PC-9 (cell line): ENCODE measurements around the gene PTPRCAP. TPM values are rescaled to one million over a fixed set of nuclear protein-coding genes. Genes with fewer than 3 reads are reported as not detected.

Experiments used
- BruUV-seq: library from RNA; stranded (reverse); fragments of 400-500 nt; replicated peaks from 2 replicates; lab custom pipeline; 2021; lab: Mats Ljungman, UMichigan
- CTCF ChIA-PET: fragments of 300-600 bp; sonication (Branson Sonifier 250); formaldehyde crosslinking; loops from one replicate; lab custom pipeline; 2022; ENCODE audit warnings: antibody characterized with exemption; lab: Charles Lee
- POLR2A ChIA-PET: fragments of 300-600 bp; sonication (Branson Sonifier 250); formaldehyde crosslinking; loops from one replicate; lab custom pipeline; 2022; ENCODE audit warnings: antibody characterized with exemption; ENCODE audit not compliant: unreplicated experiment; lab: Charles Lee
- DNase-seq, 2 experiments: peaks; one replicate each; pipeline versions ENCODE4 v3.0.0 to v3.0.0-alpha.2; 2015 to 2022; ENCODE audit warnings: mixed read lengths in 1 of 2
- H2AFZ ChIP-seq: fragments of 200-600 bp; sonication (generic); 2 replicates; pipeline ENCODE4 v1.8.1; 2017; ENCODE audit warnings: antibody characterized with exemption
- H3F3A ChIP-seq: fragments of 200-600 bp; sonication (generic); 2 replicates; pipeline ENCODE4 v1.8.1; 2017; ENCODE audit warnings: antibody characterized with exemption, mild to moderate bottlenecking, low read depth; ENCODE audit not compliant: insufficient read depth
- H3K27ac ChIP-seq: fragments of 200-600 bp; sonication (generic); 2 replicates; pipeline ENCODE4 v1.6.1; 2016; ENCODE audit warnings: mixed run types
- H3K27me3 ChIP-seq: fragments of 200-600 bp; sonication (generic); 2 replicates; pipeline ENCODE4 v1.6.1; 2016; ENCODE audit warnings: low read depth, mixed run types; ENCODE audit not compliant: insufficient read depth
- H3K36me3 ChIP-seq: fragments of 200-600 bp; sonication (generic); 2 replicates; pipeline ENCODE4 v1.6.1; 2016; ENCODE audit warnings: low read depth, mixed run types
- H3K4me1 ChIP-seq: fragments of 200-600 bp; sonication (generic); replicated peaks from 2 replicates; pipeline ENCODE4 v1.6.1; 2016; ENCODE audit warnings: mixed run types; ENCODE audit not compliant: insufficient read depth
- H3K4me2 ChIP-seq: fragments of 200-600 bp; sonication (generic); 2 replicates; pipeline ENCODE4 v1.6.1; 2017; ENCODE audit warnings: mixed run types
- H3K4me3 ChIP-seq: fragments of 200-600 bp; sonication (generic); 2 replicates; pipeline ENCODE4 v1.6.1; 2016; ENCODE audit warnings: mixed run types
- H3K79me2 ChIP-seq: fragments of 200-600 bp; sonication (generic); 2 replicates; pipeline ENCODE4 v1.6.1; 2017; ENCODE audit warnings: low read depth, mixed run types
- H3K9me2 ChIP-seq: fragments of 200-600 bp; sonication (generic); 2 replicates; pipeline ENCODE4 v1.8.1; 2017; ENCODE audit warnings: mild to moderate bottlenecking; ENCODE audit not compliant: insufficient read depth
- H3K9me3 ChIP-seq: fragments of 200-600 bp; sonication (generic); 2 replicates; pipeline ENCODE4 v1.8.1; 2016; ENCODE audit warnings: low read depth; ENCODE audit not compliant: insufficient read depth
- H4K20me1 ChIP-seq: fragments of 200-600 bp; sonication (generic); 2 replicates; pipeline ENCODE4 v1.8.1; 2017; ENCODE audit not compliant: insufficient read depth
- CTCF ChIP-seq: fragments of 200-600 bp; sonication (generic); conservative IDR thresholded peaks from 2 replicates; pipeline ENCODE4 v1.6.1; 2017; ENCODE audit warnings: mixed run types, antibody characterized with exemption, mild to moderate bottlenecking, moderate library complexity
- EZH2 ChIP-seq: fragments of 200-600 bp; sonication (generic); IDR thresholded peaks from 2 replicates; pipeline ENCODE4 v1.8.0; 2017; ENCODE audit warnings: antibody characterized with exemption, low read depth
- intact Hi-C: fragments of 100-400 bp; cut with micrococcal nuclease; formaldehyde crosslinking; loops from one replicate; pipeline ENCODE4 v1.10.0; 2022; ENCODE audit not compliant: unreplicated experiment
- total RNA-seq: library from RNA; stranded (reverse); gene quantifications from 2 replicates; pipeline ENCODE4 v1.2.3, GENCODE V29; 2021

PTPRCAP gene
- total RNA-seq, 1 experiment from 2014 or later: 1.3 TPM

GRCh38 chr11:67455054-67455453 is 17.6 kb upstream of the PTPRCAP start, which contains the start of gene CABP4:
CABP4 (plus strand) TSS chr11:67455354; CDS start chr11:67455424, 70 bp downstream.
- no peaks in the 10 kb centered on the region for H3K9me2 ChIP-seq
- H3F3A ChIP-seq: peaks cover 16% of the 10 kb centered on the region
- intact Hi-C loops: no loop called here
- no peaks in the 10 kb centered on the region for H3K79me2 ChIP-seq
- H3K4me2 ChIP-seq: no peak within 1 kb of the TSS
- TF ChIP-seq EZH2: no peak
- TF ChIP-seq CTCF: no peak
- H3K27me3 ChIP-seq: no peaks in the 10 kb centered on the region
- no peaks in the 10 kb centered on the region for H3K36me3 ChIP-seq
- ChIA-PET POLR2A (no interaction called here), CTCF (no interaction called here)
- no TSS peak for BruUV-seq
- H3K27ac ChIP-seq: no peak within 1 kb of the TSS
- no peaks in the 10 kb centered on the region for H3K4me1 ChIP-seq
- no peak for DNase-seq
- H4K20me1 ChIP-seq: no peaks in the 10 kb centered on the region
- H3K9me3 ChIP-seq: no peaks in the 10 kb centered on the region
- no peak within 1 kb of the TSS for H2AFZ ChIP-seq
- no peak within 1 kb of the TSS for H3K4me3 ChIP-seq

- Histone ChIP-seq H3K27ac (no peak overlapping the region), H3K79me2 (no peaks in the 10 kb centered on the region), H3K4me2 (no peak overlapping the region), H2AFZ (no peak overlapping the region), H3K4me3 (no peak overlapping the region), H3F3A (peaks cover 11% of the 10 kb centered on the region; the same call in 1 of the 2 replicates), H3K36me3 (no peaks in the 10 kb centered on the region), H3K9me2 (no peaks in the 10 kb centered on the region), H3K4me1 (no peaks in the 10 kb centered on the region), H3K9me3 (no peaks in the 10 kb centered on the region), H3K27me3 (no peaks in the 10 kb centered on the region), H4K20me1 (no peaks in the 10 kb centered on the region)
- intact Hi-C loops: no loop called here
- BruUV-seq: no TSS peak
- no peak for TF ChIP-seq EZH2
- TF ChIP-seq CTCF: no peak
- CTCF ChIA-PET: no interaction called here
- DNase-seq: no peak
- POLR2A ChIA-PET: no interaction called here
Measured at GRCh38 chr11:67453816-67454732, 16.6 kb upstream of the PTPRCAP start.

GRCh38 chr11:67452141-67452952 is 14.9 kb upstream of the PTPRCAP start, which contains the start of gene GPR152:
GPR152 (minus strand) TSS chr11:67452729; CDS start chr11:67452724, 5 bp downstream.
- TF ChIP-seq EZH2: no peak
- TF ChIP-seq CTCF: no peak
- no TSS peak for BruUV-seq
- no peaks in the 10 kb centered on the region for H4K20me1 ChIP-seq
- no peaks in the 10 kb centered on the region for H3K9me3 ChIP-seq
- no peaks in the 10 kb centered on the region for H3K27me3 ChIP-seq
- no peaks in the 10 kb centered on the region for H3K36me3 ChIP-seq
- H2AFZ ChIP-seq: peak within 1 kb of the TSS; percentile 55
- intact Hi-C loops: no loop called here
- H3K79me2 ChIP-seq: no peaks in the 10 kb centered on the region
- no peak for DNase-seq
- ChIA-PET POLR2A (interaction anchor here (0.6 kb wide), 1 partner anchor 747 kb away, joined by 3 read pairs; no protein-coding TSS in a partner anchor), CTCF (no interaction called here)
- no peaks in the 10 kb centered on the region for H3K4me1 ChIP-seq
- H3K9me2 ChIP-seq: no peaks in the 10 kb centered on the region
- peak within 1 kb of the TSS; percentile 37; the same call in 1 of the 2 replicates for H3K4me3 ChIP-seq
- peaks cover 13% of the 10 kb centered on the region; the same call in 1 of the 2 replicates for H3F3A ChIP-seq
- no peak within 1 kb of the TSS for H3K27ac ChIP-seq
- peak within 1 kb of the TSS; percentile 68 for H3K4me2 ChIP-seq
